Measurements from ENCODE around the gene SOX4.

Gene SOX4

GRCh38 chr6:21628160-21628559 lies 34.6 kb downstream of the SOX4 start:
- H3K9ac ChIP-seq, result no peak overlapping the region
- H3K4me3 ChIP-seq (IDR thresholded peaks at IDR 0.05; ENCODE audit: insufficient read depth, low read depth, low read length), result no peak overlapping the region
- TF ChIP-seq CTCF (conservative IDR thresholded peaks at IDR 0.05; ENCODE audit: low read depth, low read length), result no peak
- no peaks in the 10 kb centered on the region for H4K20me1 ChIP-seq (ENCODE audit: insufficient read depth)
- no peaks in the 10 kb centered on the region for H3K4me1 ChIP-seq (ENCODE audit: low read depth, poor library complexity, severe bottlenecking)
- H3K27ac ChIP-seq, result no peak overlapping the region
- H3K4me2 ChIP-seq, result no peak overlapping the region
- H2AFZ ChIP-seq (ENCODE audit: low read depth), result no peak overlapping the region
- H3K36me3 ChIP-seq (ENCODE audit: insufficient read depth), result no peaks in the 10 kb centered on the region
- no peaks in the 10 kb centered on the region for H3K79me2 ChIP-seq (ENCODE audit: insufficient read depth, low read depth)
- no peaks in the 10 kb centered on the region for H3K27me3 ChIP-seq (ENCODE audit: insufficient read depth, low read depth)

GRCh38 chr6:21633511-21634109 lies 40.1 kb downstream of the SOX4 start:
- Histone ChIP-seq H3K27me3 (ENCODE audit: insufficient read depth, low read depth) (no peaks in the 10 kb centered on the region), H4K20me1 (ENCODE audit: insufficient read depth) (no peaks in the 10 kb centered on the region), H3K4me2 (no peak overlapping the region), H3K27ac (no peak overlapping the region), H2AFZ (ENCODE audit: low read depth) (no peak overlapping the region), H3K36me3 (ENCODE audit: insufficient read depth) (no peaks in the 10 kb centered on the region), H3K4me1 (ENCODE audit: low read depth, poor library complexity, severe bottlenecking) (no peaks in the 10 kb centered on the region), H3K9ac (no peak overlapping the region), H3K4me3 (IDR thresholded peaks at IDR 0.05; ENCODE audit: insufficient read depth, low read depth, low read length) (no peak overlapping the region), H3K79me2 (ENCODE audit: insufficient read depth, low read depth) (no peaks in the 10 kb centered on the region)
- no peak for TF ChIP-seq CTCF (conservative IDR thresholded peaks at IDR 0.05; ENCODE audit: low read depth, low read length)

GRCh38 chr6:21634582-21634981 lies 41.0 kb downstream of the SOX4 start:
- no peaks in the 10 kb centered on the region for H3K4me1 ChIP-seq (ENCODE audit: low read depth, poor library complexity, severe bottlenecking)
- no peak overlapping the region for H3K27ac ChIP-seq
- no peak overlapping the region for H3K4me2 ChIP-seq
- no peaks in the 10 kb centered on the region for H3K27me3 ChIP-seq (ENCODE audit: insufficient read depth, low read depth)
- no peak overlapping the region for H2AFZ ChIP-seq (ENCODE audit: low read depth)
- H4K20me1 ChIP-seq (ENCODE audit: insufficient read depth), result no peaks in the 10 kb centered on the region
- TF ChIP-seq CTCF (conservative IDR thresholded peaks at IDR 0.05; ENCODE audit: low read depth, low read length), result no peak
- H3K4me3 ChIP-seq (IDR thresholded peaks at IDR 0.05; ENCODE audit: insufficient read depth, low read depth, low read length), result no peak overlapping the region
- no peak overlapping the region for H3K9ac ChIP-seq
- no peaks in the 10 kb centered on the region for H3K36me3 ChIP-seq (ENCODE audit: insufficient read depth)
- H3K79me2 ChIP-seq (ENCODE audit: insufficient read depth, low read depth), result no peaks in the 10 kb centered on the region

GRCh38 chr6:21636876-21637275 lies 43.3 kb downstream of the SOX4 start:
- Histone ChIP-seq H3K27ac (no peak overlapping the region), H2AFZ (ENCODE audit: low read depth) (no peak overlapping the region)
- TF ChIP-seq CTCF (conservative IDR thresholded peaks at IDR 0.05; ENCODE audit: low read depth, low read length), result no peak

More at GRCh38 chr6:21636876-21637275, 43.3 kb downstream of the SOX4 start:
- Histone ChIP-seq H3K36me3 (ENCODE audit: insufficient read depth) (no peaks in the 10 kb centered on the region), H3K9ac (no peak overlapping the region), H3K79me2 (ENCODE audit: insufficient read depth, low read depth) (no peaks in the 10 kb centered on the region), H3K4me3 (IDR thresholded peaks at IDR 0.05; ENCODE audit: insufficient read depth, low read depth, low read length) (no peak overlapping the region), H4K20me1 (ENCODE audit: insufficient read depth) (no peaks in the 10 kb centered on the region), H3K4me1 (ENCODE audit: low read depth, poor library complexity, severe bottlenecking) (no peaks in the 10 kb centered on the region), H3K27me3 (ENCODE audit: insufficient read depth, low read depth) (no peaks in the 10 kb centered on the region), H3K4me2 (no peak overlapping the region)

Data from KMS-11 (cell line).